Mucosa of descending colon (tissue), 3 donors: Measurements from ENCODE around the gene ACYP2. TPM values are rescaled to one million over a fixed set of nuclear protein-coding genes. Genes with fewer than 3 reads are reported as not detected.
"Not testable (repeated sequence)": the region's sequence is repeated elsewhere in the genome, so short reads cannot be mapped to it uniquely, and the experiment has no call there.

Source experiments
- ATAC-seq: fragments of 200-7000 bp; cut with Tn5 transposase; one replicate; pipeline ENCODE4 v1.9.1; 2020; ENCODE audit warnings: mild to moderate bottlenecking, moderate library complexity
- DNase-seq, 3 donors: peaks; one replicate each; pipeline ENCODE4 v3.0.0-alpha.2; 2020
- H3K36me3 ChIP-seq: fragments of 200-600 bp; one replicate; pipeline ENCODE4 v1.8.0; 2021; ENCODE audit warnings: low read depth, mild to moderate bottlenecking
- H3K4me1 ChIP-seq: fragments of 200-600 bp; one replicate; pipeline ENCODE4 v1.8.0; 2021; ENCODE audit warnings: low read depth, mild to moderate bottlenecking
- H3K4me3 ChIP-seq: fragments of 200-600 bp; one replicate; pipeline ENCODE4 v1.8.0; 2021; ENCODE audit warnings: mild to moderate bottlenecking
- H3K9me3 ChIP-seq: fragments of 200-600 bp; one replicate; pipeline ENCODE4 v1.8.0; 2021; ENCODE audit warnings: mild to moderate bottlenecking
- intact Hi-C, 2 donors: fragments of 100-400 bp; cut with DNase I in 1 of 2; cut with micrococcal nuclease in 1 of 2; formaldehyde crosslinking; loops; one replicate each; pipeline versions ENCODE4 v1.11.0 to v1.11.1; 2022; cut with DNase I, micrococcal nuclease
- total RNA-seq, 3 donors: library from RNA; stranded (reverse); fragmentation: NEBNext Ultra II Directional in 2 of 3; extraction: Animal tissue kit (Norgen Biotek cat#: 25700) in 2 of 3; gene quantifications; one replicate each; pipeline versions ENCODE4 v1.2.1 to v1.2.4, GENCODE V29; 2021 to 2023
- TF ChIP-seq, protein P1 (sequence below): fragments of 200-600 bp; IDR thresholded peaks from one replicate; pipeline ENCODE4 v1.8.0; 2022; ENCODE audit warnings: antibody characterized with exemption, mild to moderate bottlenecking
- donor health status: DM: no; HTN: no; CAD: no; lungs with moderate emphysema.
- donor health status: DM: no; HTN: no; CAD: no.
- donor health status: DM: no; HTN: yes; CAD: no.

ACYP2 gene
- total RNA-seq, 3 donors from 2014 or later, result 10.7 to 17.8 (median 13.8) TPM

- intact Hi-C loops, result no loop called here
- TF ChIP-seq, protein P1, sequence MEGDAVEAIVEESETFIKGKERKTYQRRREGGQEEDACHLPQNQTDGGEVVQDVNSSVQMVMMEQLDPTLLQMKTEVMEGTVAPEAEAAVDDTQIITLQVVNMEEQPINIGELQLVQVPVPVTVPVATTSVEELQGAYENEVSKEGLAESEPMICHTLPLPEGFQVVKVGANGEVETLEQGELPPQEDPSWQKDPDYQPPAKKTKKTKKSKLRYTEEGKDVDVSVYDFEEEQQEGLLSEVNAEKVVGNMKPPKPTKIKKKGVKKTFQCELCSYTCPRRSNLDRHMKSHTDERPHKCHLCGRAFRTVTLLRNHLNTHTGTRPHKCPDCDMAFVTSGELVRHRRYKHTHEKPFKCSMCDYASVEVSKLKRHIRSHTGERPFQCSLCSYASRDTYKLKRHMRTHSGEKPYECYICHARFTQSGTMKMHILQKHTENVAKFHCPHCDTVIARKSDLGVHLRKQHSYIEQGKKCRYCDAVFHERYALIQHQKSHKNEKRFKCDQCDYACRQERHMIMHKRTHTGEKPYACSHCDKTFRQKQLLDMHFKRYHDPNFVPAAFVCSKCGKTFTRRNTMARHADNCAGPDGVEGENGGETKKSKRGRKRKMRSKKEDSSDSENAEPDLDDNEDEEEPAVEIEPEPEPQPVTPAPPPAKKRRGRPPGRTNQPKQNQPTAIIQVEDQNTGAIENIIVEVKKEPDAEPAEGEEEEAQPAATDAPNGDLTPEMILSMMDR, result no peak
- Histone ChIP-seq H3K9me3 (no peaks in the 10 kb centered on the region), H3K4me3 (no peak overlapping the region), H3K36me3 (no peaks in the 10 kb centered on the region), H3K4me1 (peaks cover 3% of the 10 kb centered on the region)
- DNase-seq, result no peak
- ATAC-seq, result no peak
Observed at GRCh38 chr2:54259413-54260240, 144.2 kb downstream of the ACYP2 start.

DNA sequence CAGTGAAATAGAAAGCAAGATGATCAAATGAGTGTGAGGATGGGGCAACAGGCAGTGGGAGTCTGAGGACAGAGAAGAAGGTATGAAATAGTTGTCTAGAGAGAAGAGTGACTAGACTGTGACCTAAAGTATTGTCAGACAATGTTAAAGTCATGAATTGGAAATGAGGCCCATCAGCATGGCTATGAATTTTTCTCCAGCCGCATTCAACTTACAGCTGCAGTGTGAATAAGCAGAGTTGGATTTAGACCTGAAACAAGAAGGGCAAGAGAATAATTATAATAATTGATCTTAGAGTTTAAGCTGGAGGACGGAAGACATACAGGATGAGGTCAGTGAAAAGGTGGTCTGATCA, 144.8 kb downstream of the ACYP2 start:
- peaks cover 3% of the 10 kb centered on the region for H3K4me1 ChIP-seq
- DNase-seq (no peak), ATAC-seq (no peak)
- H3K4me3 ChIP-seq, result no peak overlapping the region
- intact Hi-C loops, result no loop called here
- TF ChIP-seq, protein P1, result no peak
- H3K9me3 ChIP-seq, result no peaks in the 10 kb centered on the region
- no peaks in the 10 kb centered on the region for H3K36me3 ChIP-seq

DNA sequence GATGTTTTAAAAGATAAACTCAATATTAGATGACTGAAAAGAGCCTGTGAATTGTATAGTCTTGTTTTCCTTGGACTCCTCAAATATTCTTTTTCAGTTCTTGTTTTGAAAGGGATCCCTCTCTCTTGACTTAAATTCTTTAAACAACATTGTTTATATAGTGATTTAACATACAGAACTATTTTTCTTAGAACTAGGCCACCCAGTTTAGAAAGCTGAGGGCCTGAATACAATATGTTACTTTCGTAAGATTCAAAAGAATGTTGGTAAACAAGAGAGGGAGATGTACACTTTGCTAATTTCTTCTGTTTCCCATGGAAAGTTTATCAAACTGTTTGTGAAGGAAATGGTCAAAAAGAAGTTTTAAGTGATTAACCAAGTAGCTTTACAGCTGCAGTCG, 146.1 kb downstream of the ACYP2 start:
- no peak overlapping the region for H3K4me3 ChIP-seq
- H3K36me3 ChIP-seq, result no peaks in the 10 kb centered on the region
- H3K4me1 ChIP-seq, result peaks cover 3% of the 10 kb centered on the region
- DNase-seq (no peak), ATAC-seq (no peak)
- TF ChIP-seq, protein P1, result no peak
- intact Hi-C loops, result no loop called here
- H3K9me3 ChIP-seq, result no peaks in the 10 kb centered on the region

GRCh38 chr2:54262015-54262765, 146.8 kb downstream of the ACYP2 start:
- no peaks in the 10 kb centered on the region for H3K9me3 ChIP-seq
- ATAC-seq (no peak), DNase-seq (no peak)
- intact Hi-C loops, result no loop called here
- peaks cover 3% of the 10 kb centered on the region for H3K4me1 ChIP-seq
- no peaks in the 10 kb centered on the region for H3K36me3 ChIP-seq
- TF ChIP-seq, protein P1, result no peak
- H3K4me3 ChIP-seq, result no peak overlapping the region

DNA sequence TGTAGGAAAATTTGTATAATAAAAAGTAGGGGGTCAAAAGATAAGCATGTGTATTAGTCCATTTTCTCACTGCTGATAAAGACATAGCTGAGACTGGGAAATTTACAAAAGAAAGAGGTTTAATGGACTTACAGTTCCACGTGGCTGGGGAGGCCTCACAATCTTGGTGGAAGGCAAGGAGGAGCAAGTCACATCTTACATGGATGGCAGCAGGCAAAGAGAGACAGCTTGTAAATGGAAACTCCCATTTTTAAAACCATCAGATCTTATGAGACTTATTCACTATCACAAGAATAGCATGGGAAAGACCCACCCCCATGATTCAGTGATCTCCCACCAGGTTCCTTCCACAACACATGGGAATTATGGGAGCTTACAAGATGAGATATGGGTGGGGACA, 149.7 kb downstream of the ACYP2 start:
- H3K4me1 ChIP-seq, intact Hi-C loops, H3K9me3 ChIP-seq, H3K36me3 ChIP-seq, DNase-seq, ATAC-seq, H3K4me3 ChIP-seq: not testable (repeated sequence)

DNA sequence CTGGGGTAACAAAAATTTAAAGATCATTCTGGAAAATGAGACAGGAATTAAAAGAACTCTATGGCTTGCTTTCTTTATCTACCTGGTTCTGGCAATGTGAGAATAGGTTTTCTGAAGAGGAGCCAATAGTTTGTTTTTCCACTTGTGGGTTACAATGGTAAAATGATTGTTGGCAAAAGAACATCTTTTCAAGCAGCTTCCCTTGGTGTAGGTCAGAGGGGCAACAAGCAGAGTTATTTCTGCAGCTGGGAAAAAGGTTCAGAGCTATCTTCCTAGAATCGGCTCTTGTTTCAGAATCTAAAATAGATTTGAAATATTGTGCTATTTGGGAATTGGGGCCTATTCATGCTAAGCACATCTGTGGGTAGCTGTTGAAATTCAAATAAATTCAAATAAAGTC, 152.2 kb downstream of the ACYP2 start:
- TF ChIP-seq, protein P1, result no peak
- Histone ChIP-seq H3K4me3 (no peak overlapping the region), H3K36me3 (no peaks in the 10 kb centered on the region), H3K9me3 (no peaks in the 10 kb centered on the region), H3K4me1 (no peaks in the 10 kb centered on the region)
- DNase-seq (no peak), ATAC-seq (no peak)
- intact Hi-C loops, result no loop called here
